Hypothalamus (tissue), 51 donors: ENCODE measurements around the gene ESYT1.
A peak's percentile ranks its signal among the peaks of the same experiment; 100 is the strongest.
"Not testable (repeated sequence)": the region's sequence is repeated elsewhere in the genome, so short reads cannot be mapped to it uniquely, and the experiment has no call there.

Experiments
- DNase-seq, 51 donors: peaks; one replicate each; lab custom pipeline; 2025; lab: John Stamatoyannopoulos, UW

The ESYT1 gene

GRCh38 chr12:56103823-56104108, 24.3 kb upstream of the ESYT1 start:
- DNase-seq = no peak

GRCh38 chr12:56104109-56104814, 23.8 kb upstream of the ESYT1 start, which contains the start of gene PA2G4:
Gene PA2G4 (plus strand): TSS chr12:56104559. CDS start chr12:56104738, 179 bp downstream.
- DNase-seq = peak; percentile 74 to 98 (median 94)

- peak in 9 of 51 donors; percentile 30 to 59 (median 47) for DNase-seq
Measured at GRCh38 chr12:56104815-56105608, 23.1 kb upstream of the ESYT1 start.

GRCh38 chr12:56105609-56105902, 22.5 kb upstream of the ESYT1 start:
- no peak for DNase-seq

- DNase-seq = no peak
Measured at GRCh38 chr12:56107242-56107641, 20.8 kb upstream of the ESYT1 start.

GRCh38 chr12:56110571-56110970, 17.5 kb upstream of the ESYT1 start:
- DNase-seq = no peak

- DNase-seq = no peak
Measured at GRCh38 chr12:56114084-56114483, 14.0 kb upstream of the ESYT1 start.

- DNase-seq = peak in 8 of 51 donors; percentile 4 to 20 (median 12)
Measured at GRCh38 chr12:56115329-56115728, 12.7 kb upstream of the ESYT1 start.

- peak; percentile 30 to 97 (median 87) for DNase-seq
Measured at GRCh38 chr12:56116267-56117081, 11.6 kb upstream of the ESYT1 start, which contains the start of gene RPL41. Gene RPL41 (plus strand): TSS chr12:56116633.

- DNase-seq = not testable (repeated sequence)
Measured at GRCh38 chr12:56117082-56117706, 10.9 kb upstream of the ESYT1 start.

GRCh38 chr12:56117778-56118687, 10.0 kb upstream of the ESYT1 start, which contains the start of gene ZC3H10:
Gene ZC3H10 (plus strand): TSS chr12:56118266. CDS start chr12:56120563, 2,297 bp downstream.
- peak; percentile 58 to 98 (median 93) for DNase-seq

GRCh38 chr12:56118688-56119357, 9.2 kb upstream of the ESYT1 start:
- DNase-seq = peak in 1 of 51 donors; percentile 32

GRCh38 chr12:56119361-56119796, 8.7 kb upstream of the ESYT1 start:
- DNase-seq = peak in 33 of 51 donors; percentile 1 to 65 (median 27)

- no peak for DNase-seq
Measured at GRCh38 chr12:56120158-56120846, 7.8 kb upstream of the ESYT1 start.

- no peak for DNase-seq
Measured at GRCh38 chr12:56121204-56121870, 6.7 kb upstream of the ESYT1 start.

- no peak for DNase-seq
Measured at GRCh38 chr12:56122637-56123036, 5.4 kb upstream of the ESYT1 start.

- no peak for DNase-seq
Measured at GRCh38 chr12:56124133-56124532, 3.9 kb upstream of the ESYT1 start.
